NT2/D1 (cell line): ENCODE measurements around the gene NELL2.

Experiments used
- YY1 ChIP-seq: IDR thresholded peaks from 2 replicates; pipeline ENCODE4 v1.6.1; 2011; ENCODE audit not compliant: insufficient read length, insufficient read depth
- ZNF274 ChIP-seq: IDR thresholded peaks from 2 replicates; pipeline ENCODE4 v1.6.1; 2011; ENCODE audit warnings: mild to moderate bottlenecking, low read depth, low read length

- no peak for TF ChIP-seq YY1
- TF ChIP-seq ZNF274 = no peak
These were observed 312.6 kb downstream of the NELL2 start for GRCh38 chr12:44563486-44563885.
